GM12878 (cell line): ENCODE results near the gene PSMD10. TPM values are rescaled to one million over a fixed set of nuclear protein-coding genes. Genes with fewer than 3 reads are reported as not detected.
A peak's percentile ranks its signal among the peaks of the same experiment; 100 is the strongest.

Experiments
- ATAC-seq: fragments of 200-7000 bp; cut with Tn5 transposase; 3 replicates; pipeline ENCODE4 v1.9.1; 2020; ENCODE audit warnings: mild to moderate bottlenecking, moderate library complexity
- BruUV-seq: library from RNA; stranded (reverse); fragments of 400-500 nt; replicated peaks from 2 replicates; lab custom pipeline; 2021; lab: Mats Ljungman, UMichigan
- CTCF ChIA-PET: fragments of 300-600 bp; sonication (Branson Sonifier 250); formaldehyde crosslinking; extraction: SDS; loops from one replicate; lab custom pipeline; 2021; ENCODE audit warnings: inconsistent platforms; lab: Yijun Ruan, JAX
- POLR2A ChIA-PET: fragments of 350-600 bp; formaldehyde crosslinking; extraction: SDS; loops from one replicate; lab custom pipeline; 2021; ENCODE audit warnings: inconsistent platforms; lab: Charles Lee
- RAD21 ChIA-PET: fragments of 300-600 bp; sonication (Branson Sonifier 250); formaldehyde crosslinking; loops from one replicate; lab custom pipeline; 2023; ENCODE audit warnings: antibody characterized with exemption; ENCODE audit not compliant: unreplicated experiment; lab: Charles Lee
- SMC1A ChIA-PET: fragments of 300-600 bp; sonication (Branson Sonifier 250); formaldehyde crosslinking; loops from one replicate; lab custom pipeline; 2023; ENCODE audit not compliant: unreplicated experiment, uncharacterized antibody; lab: Charles Lee
- DNase-seq: peaks from one replicate; pipeline ENCODE4 v3.0.0-alpha.2; 2011; ENCODE audit warnings: low read depth, low spot score
- FAIRE-seq: peaks from 3 replicates; lab custom pipeline; 2011; peaks lifted over from hg19 to GRCh38; lab: Jason Lieb, UNC
- H2AFZ ChIP-seq: 2 replicates; pipeline ENCODE4 v1.6.0; 2011; ENCODE audit warnings: low read depth, low read length, control low read depth; ENCODE audit not compliant: control insufficient read depth
- H3K27ac ChIP-seq: 2 replicates; pipeline ENCODE4 v1.5.1; 2011; ENCODE audit warnings: control low read depth; ENCODE audit not compliant: control insufficient read depth, insufficient read depth
- H3K27me3 ChIP-seq, 2 experiments: replicated peaks in 1 of 2; 2 replicates each; pipeline versions ENCODE4 v1.6.0 to v1.6.1; 2011; ENCODE audit warnings: low read length in 1 of 2; ENCODE audit not compliant: control insufficient read depth in 2 of 2, insufficient read depth in 2 of 2
- H3K36me3 ChIP-seq, 2 experiments: 2 replicates each; pipeline ENCODE4 v1.5.1; 2011; ENCODE audit warnings: low read length in 1 of 2; ENCODE audit not compliant: control insufficient read depth in 2 of 2, insufficient read depth in 2 of 2
- H3K4me1 ChIP-seq: 2 replicates; pipeline ENCODE4 v1.6.1; 2011; ENCODE audit warnings: mild to moderate bottlenecking, low read length, moderate library complexity, mixed read lengths; ENCODE audit not compliant: control insufficient read depth, insufficient read depth
- H3K4me2 ChIP-seq: 2 replicates; pipeline ENCODE4 v1.6.0; 2011; ENCODE audit warnings: control low read depth; ENCODE audit not compliant: control insufficient read depth, insufficient read depth
- H3K4me3 ChIP-seq: fragments of 200-600 bp; sonication (generic); 2 replicates; pipeline ENCODE4 v1.5.1; 2016
- H3K79me2 ChIP-seq: 2 replicates; pipeline ENCODE4 v1.6.0; 2011; ENCODE audit warnings: low read length; ENCODE audit not compliant: control insufficient read depth, insufficient read depth
- H3K9ac ChIP-seq: 2 replicates; pipeline ENCODE4 v1.8.0; 2011; ENCODE audit warnings: low read length, control low read depth, mixed read lengths; ENCODE audit not compliant: control insufficient read depth, insufficient read depth
- H3K9me3 ChIP-seq: replicated peaks from 3 replicates; pipeline ENCODE4 v1.5.1; 2011; ENCODE audit warnings: mild to moderate bottlenecking, low read length; ENCODE audit not compliant: control insufficient read depth, insufficient read depth
- H4K20me1 ChIP-seq: 2 replicates; pipeline ENCODE4 v1.6.0; 2011; ENCODE audit not compliant: control insufficient read depth, insufficient read depth
- BMI1 ChIP-seq: fragments of 450-650 bp; IDR thresholded peaks from 2 replicates; pipeline ENCODE4 v1.6.1; 2016; ENCODE audit warnings: mild to moderate bottlenecking, moderate library complexity, borderline replicate concordance
- CBFB ChIP-seq: IDR thresholded peaks from 2 replicates; pipeline ENCODE4 v1.6.1; 2016; ENCODE audit warnings: antibody characterized with exemption, low read depth
- CBX5 ChIP-seq: sonication (generic); IDR thresholded peaks from 2 replicates; pipeline ENCODE4 v1.6.1; 2016; ENCODE audit warnings: low read depth, moderate library complexity, mild to moderate bottlenecking, inconsistent platforms
- GABPA ChIP-seq: IDR thresholded peaks from 2 replicates; pipeline ENCODE4 v1.6.1; 2014; ENCODE audit warnings: antibody characterized with exemption, low read depth, mild to moderate bottlenecking, inconsistent platforms
- IKZF1 ChIP-seq: fragments of 450-650 bp; conservative IDR thresholded peaks from 2 replicates; pipeline ENCODE4 v1.6.1; 2017; ENCODE audit warnings: antibody characterized with exemption, mild to moderate bottlenecking
- IKZF2 ChIP-seq, 2 experiments: fragments of 450-650 bp; IDR thresholded peaks; 2 replicates each; pipeline ENCODE4 v1.6.1; 2017; ENCODE audit warnings: mild to moderate bottlenecking in 2 of 2, moderate library complexity in 2 of 2
- KLF5 ChIP-seq: fragments of 450-650 bp; IDR thresholded peaks from 2 replicates; pipeline ENCODE4 v1.6.1; 2014; ENCODE audit warnings: mild to moderate bottlenecking; ENCODE audit not compliant: partially characterized antibody
- NR2F1 ChIP-seq: fragments of 450-650 bp; conservative IDR thresholded peaks from 2 replicates; pipeline ENCODE4 v1.6.1; 2017; ENCODE audit warnings: mild to moderate bottlenecking
- PAX5 ChIP-seq: IDR thresholded peaks from 2 replicates; pipeline ENCODE4 v1.6.1; 2011; ENCODE audit warnings: low read depth, low read length, borderline replicate concordance
- RAD21 ChIP-seq: IDR thresholded peaks from 2 replicates; pipeline ENCODE4 v1.6.1; 2011; ENCODE audit warnings: mild to moderate bottlenecking, low read depth, low read length, moderate library complexity; ENCODE audit not compliant: insufficient read depth
- RELA ChIP-seq: fragments of 450-650 bp; IDR thresholded peaks from 2 replicates; pipeline ENCODE4 v1.8.0; 2014; ENCODE audit warnings: borderline replicate concordance; ENCODE audit not compliant: partially characterized antibody
- SIN3A ChIP-seq: IDR thresholded peaks from 2 replicates; pipeline ENCODE4 v1.6.1; 2012; ENCODE audit warnings: low read depth, low read length, improper control_type of control experiment
- SMARCA5 ChIP-seq: fragments of 450-650 bp; IDR thresholded peaks from 2 replicates; pipeline ENCODE4 v1.6.1; 2017; ENCODE audit warnings: mild to moderate bottlenecking
- SREBF1 ChIP-seq: IDR thresholded peaks from 2 replicates; pipeline ENCODE4 v1.6.1; 2012; ENCODE audit warnings: mild to moderate bottlenecking, low read length
- STAT1 ChIP-seq: fragments of 450-650 bp; conservative IDR thresholded peaks from 2 replicates; pipeline ENCODE4 v1.6.1; 2014; ENCODE audit warnings: antibody characterized with exemption, mild to moderate bottlenecking
- SUPT20H ChIP-seq: IDR thresholded peaks from 2 replicates; pipeline ENCODE4 v1.6.1; 2011; ENCODE audit warnings: low read depth, mild to moderate bottlenecking, low read length, moderate library complexity, borderline replicate concordance; ENCODE audit not compliant: control insufficient read depth
- ZBTB40 ChIP-seq: fragments of 450-650 bp; IDR thresholded peaks from 2 replicates; pipeline ENCODE4 v1.6.1; 2016; ENCODE audit warnings: mild to moderate bottlenecking, moderate library complexity, borderline replicate concordance
- ZNF622 ChIP-seq: fragments of 450-650 bp; IDR thresholded peaks from 2 replicates; pipeline ENCODE4 v1.6.1; 2017; ENCODE audit warnings: mild to moderate bottlenecking, inconsistent platforms
- WGBS: methylation state at CpG from one replicate; pipeline ENCODE4 v1.1.6; 2016; ENCODE audit warnings: low lambda C conversion rate; ENCODE audit not compliant: insufficient replicate concordance, insufficient coverage; ENCODE audit errors: missing lambda C conversion rate; 5-methylcytosine and 5-hydroxymethylcytosine counted together
- in situ Hi-C: fragments of 300-500 bp; cut with MboI; formaldehyde crosslinking; loops from 9 replicates; pipeline ENCODE4 v1.14.3; 2018; ENCODE audit warnings: mixed read lengths
- intact Hi-C: fragments of 100-400 bp; cut with micrococcal nuclease; formaldehyde crosslinking; loops from one replicate; pipeline ENCODE4 v1.14.2; 2022; ENCODE audit not compliant: unreplicated experiment
- polyA plus RNA-seq, 11 experiments: library from polyadenylated mRNA; depleted of rRNA in 4 of 11; unstranded in 6 of 11; stranded (reverse) in 5 of 11; fragments of >200 nt; fragmentation: Nextera tagmentation in 4 of 11; fragmentation: Illumina TruSeq in 1 of 11; extraction: Ambion mirVana in 4 of 11; extraction: Trizol in 1 of 11; gene quantifications; 1 replicate in 1 of 11; 2 replicates in 10 of 11; pipeline versions ENCODE4 v1.2.1 to v1.2.3, GENCODE V29; 2011 to 2016; ENCODE audit warnings: inconsistent platforms in 2 of 11, missing spikeins in 2 of 11, low read depth in 1 of 11
- total RNA-seq, 4 experiments: library from RNA; depleted of rRNA in 3 of 4; stranded (reverse); fragments of >200 nt in 3 of 4; fragmentation: Illumina TruSeq in 1 of 4; extraction: Trizol in 1 of 4; gene quantifications; 2 replicates each; pipeline versions ENCODE4 v1.2.1 to v1.2.3, GENCODE V29; 2013 to 2021
- TF ChIP-seq, protein P1 (sequence below): fragments of 450-650 bp; conservative IDR thresholded peaks from 2 replicates; pipeline ENCODE4 v1.6.1; 2017; ENCODE audit warnings: mild to moderate bottlenecking, moderate library complexity

PSMD10 gene
- total and polyA plus RNA-seq, 10 of the 15 experiments (the other 5 are each of a cell fraction or from before 2014, with no cell fraction given): 46.9 to 152 (median 75.4) TPM

- no peaks in the 10 kb centered on the region for H3K27me3 ChIP-seq
- TF ChIP-seq CBX5 (no peak), BMI1 (no peak), CBFB (no peak), KLF5 (no peak), IKZF1 (peak; percentile 44; the same call in 1 of the 2 replicates), SREBF1 (no peak), ZBTB40 (peak; percentile 54), GABPA (peak; percentile 21; the same call in 1 of the 2 replicates), RAD21 (no peak), IKZF2 (IDR thresholded peaks at IDR 0.05) (no peak), SIN3A (no peak), STAT1 (no peak), SUPT20H (no peak), ZNF622 (no peak), SMARCA5 (no peak), NR2F1 (peak; percentile 66), PAX5 (no peak), RELA (no peak)
- TF ChIP-seq, protein P1, sequence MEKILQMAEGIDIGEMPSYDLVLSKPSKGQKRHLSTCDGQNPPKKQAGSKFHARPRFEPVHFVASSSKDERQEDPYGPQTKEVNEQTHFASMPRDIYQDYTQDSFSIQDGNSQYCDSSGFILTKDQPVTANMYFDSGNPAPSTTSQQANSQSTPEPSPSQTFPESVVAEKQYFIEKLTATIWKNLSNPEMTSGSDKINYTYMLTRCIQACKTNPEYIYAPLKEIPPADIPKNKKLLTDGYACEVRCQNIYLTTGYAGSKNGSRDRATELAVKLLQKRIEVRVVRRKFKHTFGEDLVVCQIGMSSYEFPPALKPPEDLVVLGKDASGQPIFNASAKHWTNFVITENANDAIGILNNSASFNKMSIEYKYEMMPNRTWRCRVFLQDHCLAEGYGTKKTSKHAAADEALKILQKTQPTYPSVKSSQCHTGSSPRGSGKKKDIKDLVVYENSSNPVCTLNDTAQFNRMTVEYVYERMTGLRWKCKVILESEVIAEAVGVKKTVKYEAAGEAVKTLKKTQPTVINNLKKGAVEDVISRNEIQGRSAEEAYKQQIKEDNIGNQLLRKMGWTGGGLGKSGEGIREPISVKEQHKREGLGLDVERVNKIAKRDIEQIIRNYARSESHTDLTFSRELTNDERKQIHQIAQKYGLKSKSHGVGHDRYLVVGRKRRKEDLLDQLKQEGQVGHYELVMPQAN: 0 out of 2 replicates have a peak, but pooled peaks have one; percentile 32
These were observed 543 bp upstream of the PSMD10 start for GRCh38 chrX:108091878-108092291.

More at GRCh38 chrX:108091878-108092291, 543 bp upstream of the PSMD10 start:
- Histone ChIP-seq H3K4me3 (peak overlapping the region; percentile 78), H3K36me3 (0 out of 4 replicates have a peak, but pooled peaks cover 0 to 4% of the 10 kb centered on the region in 2 experiments), H3K4me2 (peak overlapping the region; percentile 19; the same call in 1 of the 2 replicates), H3K9ac (peak overlapping the region; percentile 43), H3K27ac (peak overlapping the region; percentile 33; the same call in 1 of the 2 replicates), H4K20me1 (no peaks in the 10 kb centered on the region), H2AFZ (peak overlapping the region; percentile 75), H3K4me1 (no peaks in the 10 kb centered on the region), H3K79me2 (peaks cover 14% of the 10 kb centered on the region), H3K9me3 (no peaks in the 10 kb centered on the region; the same call in 2 of the 3 replicates)
- ChIA-PET POLR2A (interaction anchor here (0.9 kb wide), 1 partner anchor 18 kb away, joined by 11 read pairs; no protein-coding TSS in a partner anchor), SMC1A (interaction anchor here (0.6 to 1.1 kb wide), 4 partner anchors 24 to 1416 kb away, joined by 3 to 4 read pairs (median 3); no protein-coding TSS in a partner anchor), CTCF (interaction anchor here (1.1 to 1.6 kb wide), 2 partner anchors 47 to 48 kb away, joined by 3 to 4 read pairs; no protein-coding TSS in a partner anchor), RAD21 (no interaction called here)
- ATAC-seq: peak; percentile 67
- whole genome bisulfite sequencing: 40% methylated on average over 15 of the region's 15 CpGs
- intact Hi-C loops (no loop called here), in situ Hi-C loops (no loop called here)
- no peak for DNase-seq
- TSS peak; percentile 90 for BruUV-seq
- no peak for FAIRE-seq
